Measurements from ENCODE around the gene SRI.

The SRI gene

DNA sequence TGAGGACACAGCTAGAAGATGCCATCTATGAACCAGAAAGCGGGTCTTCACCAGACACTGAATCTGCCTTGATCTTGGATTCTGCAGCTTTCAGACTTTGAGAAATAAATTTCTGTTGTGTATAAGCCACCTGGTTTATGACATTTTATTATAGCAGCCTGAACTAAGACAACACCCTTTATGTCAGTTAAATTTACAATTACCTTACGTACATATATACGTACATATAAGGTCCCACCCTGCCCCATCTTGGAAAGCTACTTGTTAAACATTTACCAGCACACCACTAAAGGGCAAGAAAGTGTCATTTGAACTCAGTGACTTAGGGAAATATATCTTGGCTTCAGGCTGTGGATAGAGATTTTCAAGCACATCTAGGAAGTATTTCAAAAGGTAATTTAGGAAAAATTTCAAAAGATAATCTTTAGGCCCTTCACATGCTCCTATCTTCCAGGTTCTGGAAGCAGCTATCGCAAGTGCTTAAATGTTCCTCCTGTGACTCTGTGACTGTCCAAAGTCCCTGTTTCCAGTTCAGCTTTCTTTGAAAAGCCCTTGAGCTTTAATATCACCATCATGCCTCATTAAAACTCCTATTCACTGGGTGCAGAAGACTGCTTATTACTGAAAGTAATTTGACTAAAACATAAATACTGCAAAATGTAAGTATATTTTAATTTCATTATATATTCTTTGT lies 9.6 kb upstream of the SRI start:
- H3K36me3 ChIP-seq, result no peaks in the 10 kb centered on the region
- H3K9me3 ChIP-seq, result no peaks in the 10 kb centered on the region
- H3K4me3 ChIP-seq (ENCODE audit: low read depth in 1 of 2, low read length in 1 of 2), result no peak overlapping the region
- H3K4me1 ChIP-seq (ENCODE audit: control insufficient read depth in 1 of 2, insufficient read depth in 1 of 2, low read depth in 1 of 2, low read length in 1 of 2), result no peaks in the 10 kb centered on the region
- TF ChIP-seq, protein P1, sequence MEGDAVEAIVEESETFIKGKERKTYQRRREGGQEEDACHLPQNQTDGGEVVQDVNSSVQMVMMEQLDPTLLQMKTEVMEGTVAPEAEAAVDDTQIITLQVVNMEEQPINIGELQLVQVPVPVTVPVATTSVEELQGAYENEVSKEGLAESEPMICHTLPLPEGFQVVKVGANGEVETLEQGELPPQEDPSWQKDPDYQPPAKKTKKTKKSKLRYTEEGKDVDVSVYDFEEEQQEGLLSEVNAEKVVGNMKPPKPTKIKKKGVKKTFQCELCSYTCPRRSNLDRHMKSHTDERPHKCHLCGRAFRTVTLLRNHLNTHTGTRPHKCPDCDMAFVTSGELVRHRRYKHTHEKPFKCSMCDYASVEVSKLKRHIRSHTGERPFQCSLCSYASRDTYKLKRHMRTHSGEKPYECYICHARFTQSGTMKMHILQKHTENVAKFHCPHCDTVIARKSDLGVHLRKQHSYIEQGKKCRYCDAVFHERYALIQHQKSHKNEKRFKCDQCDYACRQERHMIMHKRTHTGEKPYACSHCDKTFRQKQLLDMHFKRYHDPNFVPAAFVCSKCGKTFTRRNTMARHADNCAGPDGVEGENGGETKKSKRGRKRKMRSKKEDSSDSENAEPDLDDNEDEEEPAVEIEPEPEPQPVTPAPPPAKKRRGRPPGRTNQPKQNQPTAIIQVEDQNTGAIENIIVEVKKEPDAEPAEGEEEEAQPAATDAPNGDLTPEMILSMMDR (IDR thresholded peaks at IDR 0.05), result no peak
- H3K27me3 ChIP-seq, result no peaks in the 10 kb centered on the region
- H3K27ac ChIP-seq, result no peak overlapping the region

DNA sequence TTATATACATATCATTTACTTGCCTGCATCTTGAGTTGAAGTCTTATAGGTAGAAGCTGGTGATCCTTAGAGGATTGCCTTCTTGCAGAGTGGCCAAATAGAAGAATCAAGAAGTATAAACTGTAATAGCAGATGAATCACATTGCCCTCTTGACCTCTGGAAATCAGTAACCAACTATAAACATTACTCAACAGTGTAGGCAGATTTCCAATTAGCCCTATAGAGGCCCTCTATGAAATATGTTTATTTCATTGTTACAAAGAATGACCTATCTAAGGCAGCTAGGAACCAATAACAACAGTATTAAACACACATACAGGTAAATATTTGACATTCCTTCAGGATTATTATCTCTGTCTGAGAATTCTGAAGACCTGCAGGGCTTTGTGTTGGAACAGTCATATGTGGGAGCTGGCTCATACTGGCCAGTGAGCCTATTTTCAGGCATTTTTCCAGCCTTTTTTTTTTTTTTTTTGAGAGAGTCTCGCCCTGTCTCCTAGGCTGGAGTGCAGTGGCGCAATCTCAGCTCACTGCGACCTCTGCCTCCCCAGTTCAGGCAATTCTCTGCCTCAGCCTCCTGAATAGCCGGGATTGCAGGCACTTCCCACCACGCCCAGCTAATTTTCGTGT lies 7.2 kb upstream of the SRI start:
- no peaks in the 10 kb centered on the region for H3K36me3 ChIP-seq

DNA sequence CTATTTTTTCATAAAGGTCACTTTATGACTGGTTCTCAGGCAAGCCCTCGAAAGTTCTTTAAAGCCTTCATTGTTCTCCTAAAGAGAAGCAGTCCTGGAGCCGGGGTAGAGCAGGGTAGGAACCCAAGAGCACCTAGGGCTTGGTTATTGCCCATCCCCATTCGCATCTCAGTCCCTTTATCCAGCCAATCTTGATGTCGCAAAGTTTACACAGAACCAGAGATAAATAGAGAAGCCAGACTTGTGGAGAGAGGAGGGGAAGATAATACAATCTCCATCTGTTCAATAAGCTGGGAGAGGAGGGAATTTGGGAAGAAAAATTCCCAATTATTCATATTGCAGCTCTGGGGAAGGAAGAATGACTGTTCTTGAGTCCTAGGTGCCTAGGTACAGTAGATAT lies 6.4 kb upstream of the SRI start:
- TF ChIP-seq, protein P1 (IDR thresholded peaks at IDR 0.05), result no peak
- Histone ChIP-seq H3K4me3 (ENCODE audit: low read depth in 1 of 2, low read length in 1 of 2) (no peak overlapping the region), H3K27ac (no peak overlapping the region), H3K36me3 (no peaks in the 10 kb centered on the region), H3K27me3 (no peaks in the 10 kb centered on the region), H3K9me3 (no peaks in the 10 kb centered on the region), H3K4me1 (ENCODE audit: control insufficient read depth in 1 of 2, insufficient read depth in 1 of 2, low read depth in 1 of 2, low read length in 1 of 2) (no peaks in the 10 kb centered on the region)

More for the DNA sequence above, 7.2 kb upstream of the SRI start:
- no peak overlapping the region for H3K27ac ChIP-seq
- H3K9me3 ChIP-seq, result no peaks in the 10 kb centered on the region
- no peak overlapping the region for H3K4me3 ChIP-seq (ENCODE audit: low read depth in 1 of 2, low read length in 1 of 2)
- H3K27me3 ChIP-seq, result no peaks in the 10 kb centered on the region
- no peaks in the 10 kb centered on the region for H3K4me1 ChIP-seq (ENCODE audit: control insufficient read depth in 1 of 2, insufficient read depth in 1 of 2, low read depth in 1 of 2, low read length in 1 of 2)
- TF ChIP-seq, protein P1 (IDR thresholded peaks at IDR 0.05), result no peak

DNA sequence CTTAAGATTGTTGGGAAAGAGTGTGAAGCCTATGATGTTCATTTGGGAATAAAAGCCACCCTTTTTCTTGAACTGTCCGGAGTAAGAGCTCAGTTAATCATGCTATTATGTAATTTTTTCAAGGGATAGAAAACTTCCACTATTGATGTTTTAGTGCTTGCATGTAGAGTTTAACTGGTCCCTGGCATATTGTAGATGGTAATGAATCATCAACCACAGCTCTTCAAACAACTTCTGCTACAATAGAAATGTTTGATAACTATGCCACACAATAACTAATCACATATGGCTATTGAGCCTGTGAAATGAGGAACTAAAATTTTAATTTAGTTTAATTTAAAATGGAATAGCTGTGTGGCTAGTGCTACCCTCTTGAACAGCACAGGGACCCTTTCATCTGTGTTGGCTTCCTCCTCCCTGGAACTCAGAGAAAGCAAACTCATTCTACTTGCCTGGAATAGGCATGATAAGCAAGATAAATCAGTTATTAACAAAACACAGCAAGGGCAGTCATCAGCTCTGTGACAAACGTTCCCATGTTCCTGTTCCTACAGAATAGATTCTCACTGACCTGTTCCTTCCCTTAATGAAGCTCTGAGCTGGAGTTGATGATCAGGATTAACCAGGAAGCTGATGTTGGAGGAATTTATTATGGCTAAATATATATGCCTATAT lies 4.9 kb upstream of the SRI start:
- Histone ChIP-seq H3K4me1 (ENCODE audit: control insufficient read depth in 1 of 2, insufficient read depth in 1 of 2, low read depth in 1 of 2, low read length in 1 of 2) (peaks cover 10 to 11% of the 10 kb centered on the region in 2 experiments), H3K9me3 (no peaks in the 10 kb centered on the region), H3K27ac (no peak overlapping the region), H3K27me3 (no peaks in the 10 kb centered on the region), H3K36me3 (no peaks in the 10 kb centered on the region), H3K4me3 (ENCODE audit: low read depth in 1 of 2, low read length in 1 of 2) (no peak overlapping the region)
- TF ChIP-seq, protein P1 (IDR thresholded peaks at IDR 0.05), result no peak

DNA sequence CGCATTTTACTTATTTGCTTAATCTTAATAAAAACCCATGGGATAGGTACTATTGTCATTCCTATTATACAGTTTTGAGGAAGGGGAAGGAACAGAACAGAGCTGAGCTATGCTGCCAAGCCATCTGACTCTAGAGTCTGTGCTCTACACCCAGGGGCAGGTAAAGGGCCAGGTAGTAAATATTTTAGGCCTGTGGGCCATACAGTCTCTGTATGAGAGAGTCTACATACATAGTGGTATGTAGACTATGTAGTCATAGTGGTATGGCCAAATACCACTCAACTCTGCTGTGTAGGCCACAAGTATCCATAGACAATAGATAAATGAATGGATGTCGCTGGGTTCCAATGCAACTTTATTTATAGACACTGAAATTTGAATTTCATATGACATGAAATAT lies 3.4 kb upstream of the SRI start:
- Histone ChIP-seq H3K4me1 (ENCODE audit: control insufficient read depth in 1 of 2, insufficient read depth in 1 of 2, low read depth in 1 of 2, low read length in 1 of 2) (peaks cover 20 to 22% of the 10 kb centered on the region in 2 experiments), H3K36me3 (no peaks in the 10 kb centered on the region)
- TF ChIP-seq, protein P1 (IDR thresholded peaks at IDR 0.05), result no peak

More for the DNA sequence above, 3.4 kb upstream of the SRI start:
- Histone ChIP-seq H3K4me3 (ENCODE audit: low read depth in 1 of 2, low read length in 1 of 2) (no peak overlapping the region), H3K27ac (no peak overlapping the region), H3K9me3 (no peaks in the 10 kb centered on the region), H3K27me3 (no peaks in the 10 kb centered on the region)

Measured in neutrophil (primary cell).